Measurements from ENCODE around the gene KCTD19.
"Not testable (repeated sequence)": the region's sequence is repeated elsewhere in the genome, so short reads cannot be mapped to it uniquely, and the experiment has no call there.

Gene KCTD19

DNA sequence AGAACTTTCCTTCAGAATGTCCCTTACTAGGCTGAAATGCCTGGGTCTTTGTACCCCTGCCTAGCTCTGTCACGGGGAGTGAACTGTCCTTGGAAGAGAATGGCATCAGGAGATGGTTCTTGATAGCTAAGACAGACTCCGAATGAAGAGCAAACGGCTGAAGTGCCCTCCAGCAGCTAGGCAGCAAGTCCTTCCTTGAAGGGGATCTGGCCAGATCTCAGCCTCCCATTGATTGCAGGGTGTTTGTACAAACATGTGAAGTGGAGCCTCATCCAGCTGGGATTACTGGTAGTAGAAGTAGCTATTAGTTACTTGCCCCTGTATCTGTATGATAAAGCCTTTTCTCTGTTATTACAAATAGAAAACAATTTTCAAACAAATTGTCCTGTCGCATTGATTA lies 31.0 kb upstream of the KCTD19 start:
- no peak for DNase-seq (ENCODE audit: low read depth)
- TF ChIP-seq, protein P1, sequence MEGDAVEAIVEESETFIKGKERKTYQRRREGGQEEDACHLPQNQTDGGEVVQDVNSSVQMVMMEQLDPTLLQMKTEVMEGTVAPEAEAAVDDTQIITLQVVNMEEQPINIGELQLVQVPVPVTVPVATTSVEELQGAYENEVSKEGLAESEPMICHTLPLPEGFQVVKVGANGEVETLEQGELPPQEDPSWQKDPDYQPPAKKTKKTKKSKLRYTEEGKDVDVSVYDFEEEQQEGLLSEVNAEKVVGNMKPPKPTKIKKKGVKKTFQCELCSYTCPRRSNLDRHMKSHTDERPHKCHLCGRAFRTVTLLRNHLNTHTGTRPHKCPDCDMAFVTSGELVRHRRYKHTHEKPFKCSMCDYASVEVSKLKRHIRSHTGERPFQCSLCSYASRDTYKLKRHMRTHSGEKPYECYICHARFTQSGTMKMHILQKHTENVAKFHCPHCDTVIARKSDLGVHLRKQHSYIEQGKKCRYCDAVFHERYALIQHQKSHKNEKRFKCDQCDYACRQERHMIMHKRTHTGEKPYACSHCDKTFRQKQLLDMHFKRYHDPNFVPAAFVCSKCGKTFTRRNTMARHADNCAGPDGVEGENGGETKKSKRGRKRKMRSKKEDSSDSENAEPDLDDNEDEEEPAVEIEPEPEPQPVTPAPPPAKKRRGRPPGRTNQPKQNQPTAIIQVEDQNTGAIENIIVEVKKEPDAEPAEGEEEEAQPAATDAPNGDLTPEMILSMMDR (conservative IDR thresholded peaks at IDR 0.05; ENCODE audit: control insufficient read depth, insufficient read depth, low read depth, low read length) = no peak
- H3K4me3 ChIP-seq (ENCODE audit: control insufficient read depth, low read depth, low read length) = no peak overlapping the region

- DNase-seq (ENCODE audit: low read depth) = no peak
- no peak overlapping the region for H3K4me3 ChIP-seq (ENCODE audit: control insufficient read depth, low read depth, low read length)
- TF ChIP-seq, protein P1 (conservative IDR thresholded peaks at IDR 0.05; ENCODE audit: control insufficient read depth, insufficient read depth, low read depth, low read length) = no peak
These were observed 29.9 kb upstream of the KCTD19 start for GRCh38 chr16:67356396-67356795.

- not testable (repeated sequence) for DNase-seq (ENCODE audit: low read depth); H3K4me3 ChIP-seq (ENCODE audit: control insufficient read depth, low read depth, low read length)
These were observed 25.9 kb upstream of the KCTD19 start for GRCh38 chr16:67352463-67352862.

GRCh38 chr16:67350324-67350723 lies 23.8 kb upstream of the KCTD19 start:
- no peak overlapping the region for H3K4me3 ChIP-seq (ENCODE audit: control insufficient read depth, low read depth, low read length)
- no peak for DNase-seq (ENCODE audit: low read depth)
- TF ChIP-seq, protein P1 (conservative IDR thresholded peaks at IDR 0.05; ENCODE audit: control insufficient read depth, insufficient read depth, low read depth, low read length) = no peak

GRCh38 chr16:67349172-67349571 lies 22.6 kb upstream of the KCTD19 start:
- peak; percentile 46 for DNase-seq (ENCODE audit: low read depth)
- TF ChIP-seq, protein P1 (conservative IDR thresholded peaks at IDR 0.05; ENCODE audit: control insufficient read depth, insufficient read depth, low read depth, low read length) = peak; percentile 61
- H3K4me3 ChIP-seq (ENCODE audit: control insufficient read depth, low read depth, low read length) = no peak overlapping the region

DNA sequence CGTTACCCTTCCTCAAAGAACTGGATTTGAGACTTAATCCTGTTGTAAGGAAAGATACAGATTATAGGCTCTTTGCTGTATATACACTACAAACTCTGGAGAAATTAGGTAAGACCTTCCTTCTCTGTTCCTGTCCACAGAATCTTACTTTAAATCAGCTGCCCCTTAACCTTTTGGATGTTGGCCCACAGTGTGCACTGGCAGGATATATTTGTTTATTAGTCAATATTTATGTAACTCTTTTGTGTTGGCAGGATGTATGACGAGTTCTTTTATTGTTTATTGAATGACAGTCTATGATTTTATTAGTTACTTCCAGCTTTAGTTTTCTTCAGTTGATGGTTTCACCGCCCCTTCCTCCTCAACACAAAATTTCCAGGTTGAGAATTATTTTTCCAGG lies 19.8 kb upstream of the KCTD19 start:
- no peak for DNase-seq (ENCODE audit: low read depth)
- TF ChIP-seq, protein P1 (conservative IDR thresholded peaks at IDR 0.05; ENCODE audit: control insufficient read depth, insufficient read depth, low read depth, low read length) = no peak

GRCh38 chr16:67345401-67345800 lies 18.9 kb upstream of the KCTD19 start:
- no peak for DNase-seq (ENCODE audit: low read depth)
- TF ChIP-seq, protein P1 (conservative IDR thresholded peaks at IDR 0.05; ENCODE audit: control insufficient read depth, insufficient read depth, low read depth, low read length) = no peak
- no peak overlapping the region for H3K4me3 ChIP-seq (ENCODE audit: control insufficient read depth, low read depth, low read length)

More for the DNA sequence above, 19.8 kb upstream of the KCTD19 start:
- no peak overlapping the region for H3K4me3 ChIP-seq (ENCODE audit: control insufficient read depth, low read depth, low read length)

Data from fibroblast of mammary gland (primary cell).